GM12878 (cell line): Measurements from ENCODE around the gene ZNF644. TPM values are rescaled to one million over a fixed set of nuclear protein-coding genes. Genes with fewer than 3 reads are reported as not detected.

ENCODE experiments used
- ATF7 ChIP-seq: fragments of 450-650 bp; IDR thresholded peaks from 2 replicates; pipeline ENCODE4 v1.6.1; 2016; ENCODE audit warnings: low read depth, mild to moderate bottlenecking
- BHLHE40 ChIP-seq, 2 experiments: fragments of 450-650 bp in 1 of 2; IDR thresholded peaks; 2 replicates each; pipeline ENCODE4 v1.6.1; 2011 to 2017; ENCODE audit warnings: low read depth in 2 of 2, borderline replicate concordance in 1 of 2, improper control_type of control experiment in 1 of 2, low read length in 1 of 2, mild to moderate bottlenecking in 1 of 2
- CREB1 ChIP-seq: IDR thresholded peaks from 2 replicates; pipeline ENCODE4 v1.6.1; 2012; ENCODE audit warnings: low read depth, mild to moderate bottlenecking, inconsistent platforms
- CTCF ChIP-seq, 3 experiments: IDR thresholded peaks in 2 of 3; conservative IDR thresholded peaks in 1 of 3; 2 replicates each; pipeline ENCODE4 v1.5.1; 2011; ENCODE audit warnings: low read depth in 3 of 3, low read length in 3 of 3, mild to moderate bottlenecking in 3 of 3, control low read depth in 2 of 3, moderate library complexity in 2 of 3, inconsistent platforms in 1 of 3, mixed read lengths in 1 of 3; ENCODE audit not compliant: control insufficient read depth in 2 of 3, insufficient read depth in 1 of 3; ENCODE audit errors: extremely low read depth in 1 of 3
- IRF4 ChIP-seq: IDR thresholded peaks from 2 replicates; pipeline ENCODE4 v1.6.1; 2011; ENCODE audit warnings: low read depth, low read length
- MEF2A ChIP-seq: IDR thresholded peaks from 2 replicates; pipeline ENCODE4 v1.6.1; 2011; ENCODE audit warnings: low read depth, mild to moderate bottlenecking, low read length, moderate library complexity; ENCODE audit not compliant: insufficient read depth
- NFYA ChIP-seq: IDR thresholded peaks from 2 replicates; pipeline ENCODE4 v1.6.1; 2011; ENCODE audit warnings: low read depth, mild to moderate bottlenecking, low read length, improper control_type of control experiment, borderline replicate concordance
- POLR2A ChIP-seq: IDR thresholded peaks from 2 replicates; pipeline ENCODE4 v1.6.1; 2011; ENCODE audit warnings: low read depth, mild to moderate bottlenecking, low read length
- SMARCA5 ChIP-seq: fragments of 450-650 bp; IDR thresholded peaks from 2 replicates; pipeline ENCODE4 v1.6.1; 2017; ENCODE audit warnings: mild to moderate bottlenecking
- SRF ChIP-seq, 2 experiments: IDR thresholded peaks; 2 replicates each; pipeline ENCODE4 v1.6.1; 2011; ENCODE audit warnings: low read depth in 2 of 2, low read length in 2 of 2, mild to moderate bottlenecking in 1 of 2, moderate library complexity in 1 of 2
- SUPT20H ChIP-seq: IDR thresholded peaks from 2 replicates; pipeline ENCODE4 v1.6.1; 2011; ENCODE audit warnings: low read depth, mild to moderate bottlenecking, low read length, moderate library complexity, borderline replicate concordance; ENCODE audit not compliant: control insufficient read depth
- WRNIP1 ChIP-seq: IDR thresholded peaks from 2 replicates; pipeline ENCODE4 v1.6.1; 2011; ENCODE audit warnings: low read depth, low read length, improper control_type of control experiment, borderline replicate concordance
- ZBTB40 ChIP-seq: fragments of 450-650 bp; IDR thresholded peaks from 2 replicates; pipeline ENCODE4 v1.6.1; 2016; ENCODE audit warnings: mild to moderate bottlenecking, moderate library complexity, borderline replicate concordance
- polyA plus RNA-seq, 11 experiments: library from polyadenylated mRNA; depleted of rRNA in 4 of 11; unstranded in 6 of 11; stranded (reverse) in 5 of 11; fragments of >200 nt; fragmentation: Nextera tagmentation in 4 of 11; fragmentation: Illumina TruSeq in 1 of 11; extraction: Ambion mirVana in 4 of 11; extraction: Trizol in 1 of 11; gene quantifications; 1 replicate in 1 of 11; 2 replicates in 10 of 11; pipeline versions ENCODE4 v1.2.1 to v1.2.3, GENCODE V29; 2011 to 2016; ENCODE audit warnings: inconsistent platforms in 2 of 11, missing spikeins in 2 of 11, low read depth in 1 of 11
- total RNA-seq, 4 experiments: library from RNA; depleted of rRNA in 3 of 4; stranded (reverse); fragments of >200 nt in 3 of 4; fragmentation: Illumina TruSeq in 1 of 4; extraction: Trizol in 1 of 4; gene quantifications; 2 replicates each; pipeline versions ENCODE4 v1.2.1 to v1.2.3, GENCODE V29; 2013 to 2021
- TF ChIP-seq, protein P1 (sequence below): fragments of 450-650 bp; IDR thresholded peaks from 2 replicates; pipeline ENCODE4 v1.6.1; 2016; ENCODE audit warnings: mild to moderate bottlenecking
- TF ChIP-seq, protein P2 (sequence below): fragments of 450-650 bp; formaldehyde crosslinking; IDR thresholded peaks from 2 replicates; pipeline ENCODE4 v1.4.0; 2020; ENCODE audit warnings: mild to moderate bottlenecking, moderate library complexity

The ZNF644 gene
- total and polyA plus RNA-seq, 10 of the 15 experiments (the other 5 are each of a cell fraction or from before 2014, with no cell fraction given) = 17.7 to 55.3 (median 29.5) TPM

DNA sequence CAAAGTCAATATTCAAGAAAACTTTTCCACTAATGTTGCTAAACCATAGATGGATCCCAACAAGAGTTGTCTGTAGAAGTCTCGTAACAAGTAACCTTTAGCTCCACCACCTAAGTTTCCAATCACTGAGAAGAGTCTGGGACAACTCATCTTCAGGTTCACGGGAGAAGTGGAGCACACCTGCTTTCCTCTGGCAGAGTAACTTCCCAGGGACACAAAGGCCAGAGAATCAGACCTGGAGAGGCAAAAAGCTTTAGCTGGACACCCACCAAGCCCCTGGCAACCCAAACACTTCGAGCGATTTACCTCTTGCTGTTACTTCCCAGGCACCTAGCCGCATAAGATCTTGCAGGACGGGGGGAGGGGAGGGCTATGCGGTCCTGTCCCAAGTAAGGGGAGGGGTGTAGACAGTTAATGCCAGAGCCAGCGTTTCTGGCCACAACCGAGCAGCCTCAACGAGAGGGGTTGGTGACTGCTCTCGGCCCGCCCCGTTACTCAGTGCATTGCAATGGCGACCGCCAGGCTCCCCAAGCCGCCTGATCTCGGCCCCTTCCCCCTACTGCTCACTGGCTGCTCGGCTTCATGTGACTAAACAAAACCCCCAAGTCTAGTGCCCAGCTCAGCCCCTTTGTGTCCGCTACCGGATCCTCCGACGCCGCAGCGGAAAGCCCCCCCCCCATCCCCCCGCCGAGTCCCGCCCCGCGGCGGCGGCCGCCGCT is 709 bp downstream of the ZNF644 start (continued):
- TF ChIP-seq ZBTB40 (no peak), CREB1 (no peak), ATF7 (no peak; the same call in 1 of the 2 replicates), MEF2A (no peak), CTCF (IDR thresholded peaks at IDR 0.05 in 2 of 3, conservative IDR thresholded peaks at IDR 0.05 in 1 of 3; ENCODE audit: control insufficient read depth in 2 of 3, extremely low read depth in 1 of 3, insufficient read depth in 1 of 3, low read depth in 3 of 3, low read length in 3 of 3) (no peak), SRF (IDR thresholded peaks at IDR 0.05; ENCODE audit: low read depth in 2 of 2, low read length in 2 of 2) (no peak), NFYA (no peak), SMARCA5 (0 out of 2 replicates have a peak, but pooled peaks have one; percentile 22), IRF4 (0 out of 2 replicates have a peak, but pooled peaks have one; percentile 17), POLR2A (peak; percentile 8), WRNIP1 (no peak), BHLHE40 (IDR thresholded peaks at IDR 0.05; ENCODE audit: borderline replicate concordance in 1 of 2, low read depth in 2 of 2, low read length in 1 of 2) (peak in 1 of 2 experiments; percentile 18; a peak in 1 of 4 replicates), SUPT20H (no peak)
- TF ChIP-seq, protein P1, sequence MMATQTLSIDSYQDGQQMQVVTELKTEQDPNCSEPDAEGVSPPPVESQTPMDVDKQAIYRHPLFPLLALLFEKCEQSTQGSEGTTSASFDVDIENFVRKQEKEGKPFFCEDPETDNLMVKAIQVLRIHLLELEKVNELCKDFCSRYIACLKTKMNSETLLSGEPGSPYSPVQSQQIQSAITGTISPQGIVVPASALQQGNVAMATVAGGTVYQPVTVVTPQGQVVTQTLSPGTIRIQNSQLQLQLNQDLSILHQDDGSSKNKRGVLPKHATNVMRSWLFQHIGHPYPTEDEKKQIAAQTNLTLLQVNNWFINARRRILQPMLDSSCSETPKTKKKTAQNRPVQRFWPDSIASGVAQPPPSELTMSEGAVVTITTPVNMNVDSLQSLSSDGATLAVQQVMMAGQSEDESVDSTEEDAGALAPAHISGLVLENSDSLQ = no peak
- TF ChIP-seq, protein P2, sequence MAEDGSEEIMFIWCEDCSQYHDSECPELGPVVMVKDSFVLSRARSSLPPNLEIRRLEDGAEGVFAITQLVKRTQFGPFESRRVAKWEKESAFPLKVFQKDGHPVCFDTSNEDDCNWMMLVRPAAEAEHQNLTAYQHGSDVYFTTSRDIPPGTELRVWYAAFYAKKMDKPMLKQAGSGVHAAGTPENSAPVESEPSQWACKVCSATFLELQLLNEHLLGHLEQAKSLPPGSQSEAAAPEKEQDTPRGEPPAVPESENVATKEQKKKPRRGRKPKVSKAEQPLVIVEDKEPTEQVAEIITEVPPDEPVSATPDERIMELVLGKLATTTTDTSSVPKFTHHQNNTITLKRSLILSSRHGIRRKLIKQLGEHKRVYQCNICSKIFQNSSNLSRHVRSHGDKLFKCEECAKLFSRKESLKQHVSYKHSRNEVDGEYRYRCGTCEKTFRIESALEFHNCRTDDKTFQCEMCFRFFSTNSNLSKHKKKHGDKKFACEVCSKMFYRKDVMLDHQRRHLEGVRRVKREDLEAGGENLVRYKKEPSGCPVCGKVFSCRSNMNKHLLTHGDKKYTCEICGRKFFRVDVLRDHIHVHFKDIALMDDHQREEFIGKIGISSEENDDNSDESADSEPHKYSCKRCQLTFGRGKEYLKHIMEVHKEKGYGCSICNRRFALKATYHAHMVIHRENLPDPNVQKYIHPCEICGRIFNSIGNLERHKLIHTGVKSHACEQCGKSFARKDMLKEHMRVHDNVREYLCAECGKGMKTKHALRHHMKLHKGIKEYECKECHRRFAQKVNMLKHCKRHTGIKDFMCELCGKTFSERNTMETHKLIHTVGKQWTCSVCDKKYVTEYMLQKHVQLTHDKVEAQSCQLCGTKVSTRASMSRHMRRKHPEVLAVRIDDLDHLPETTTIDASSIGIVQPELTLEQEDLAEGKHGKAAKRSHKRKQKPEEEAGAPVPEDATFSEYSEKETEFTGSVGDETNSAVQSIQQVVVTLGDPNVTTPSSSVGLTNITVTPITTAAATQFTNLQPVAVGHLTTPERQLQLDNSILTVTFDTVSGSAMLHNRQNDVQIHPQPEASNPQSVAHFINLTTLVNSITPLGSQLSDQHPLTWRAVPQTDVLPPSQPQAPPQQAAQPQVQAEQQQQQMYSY (CRISPR knock-in tag) = no peak
